GM19351 (cell line): ENCODE results near the gene BRINP1.
"Not testable (repeated sequence)": the region's sequence is repeated elsewhere in the genome, so short reads cannot be mapped to it uniquely, and the experiment has no call there.

Experiments
- ATAC-seq: cut with Tn5 transposase; IDR thresholded peaks from one replicate; pipeline ENCODE4 v1.9.1; 2021; ENCODE audit warnings: mild to moderate bottlenecking, moderate library complexity; ENCODE audit not compliant: unreplicated experiment

BRINP1 gene

GRCh38 chr9:119215651-119216050 lies 153.6 kb downstream of the BRINP1 start:
- ATAC-seq: no peak

- ATAC-seq: no peak
Measured at GRCh38 chr9:119213471-119213870, 155.8 kb downstream of the BRINP1 start.

GRCh38 chr9:119197893-119198607 lies 171.2 kb downstream of the BRINP1 start:
- ATAC-seq: no peak

- no peak for ATAC-seq
Measured at GRCh38 chr9:119195521-119195920, 173.7 kb downstream of the BRINP1 start.

- no peak for ATAC-seq
Measured at GRCh38 chr9:119185298-119185697, 183.9 kb downstream of the BRINP1 start.

- no peak for ATAC-seq
Measured at GRCh38 chr9:119184265-119184936, 184.8 kb downstream of the BRINP1 start.

GRCh38 chr9:119181561-119181960 lies 187.7 kb downstream of the BRINP1 start:
- ATAC-seq: no peak

GRCh38 chr9:119180897-119181296 lies 188.3 kb downstream of the BRINP1 start:
- no peak for ATAC-seq

- ATAC-seq: no peak
Measured at GRCh38 chr9:119179701-119180100, 189.5 kb downstream of the BRINP1 start.

- ATAC-seq: no peak
Measured at GRCh38 chr9:119177196-119177595, 192.0 kb downstream of the BRINP1 start.

- ATAC-seq: no peak
Measured at GRCh38 chr9:119175581-119175980, 193.7 kb downstream of the BRINP1 start.

- not testable (repeated sequence) for ATAC-seq
Measured at GRCh38 chr9:119169222-119169621, 200.0 kb downstream of the BRINP1 start.

GRCh38 chr9:119167876-119168275 lies 201.4 kb downstream of the BRINP1 start:
- ATAC-seq: no peak

- no peak for ATAC-seq
Measured at GRCh38 chr9:119167267-119167666, 202.0 kb downstream of the BRINP1 start.

GRCh38 chr9:119166096-119166495 lies 203.1 kb downstream of the BRINP1 start:
- no peak for ATAC-seq

GRCh38 chr9:119165131-119165530 lies 204.1 kb downstream of the BRINP1 start:
- ATAC-seq: no peak

- ATAC-seq: no peak
Measured at GRCh38 chr9:119164716-119165115, 204.5 kb downstream of the BRINP1 start.

GRCh38 chr9:119160551-119160950 lies 208.7 kb downstream of the BRINP1 start:
- no peak for ATAC-seq

GRCh38 chr9:119159386-119159785 lies 209.8 kb downstream of the BRINP1 start:
- ATAC-seq: no peak

- ATAC-seq: no peak
Measured at GRCh38 chr9:119157196-119157595, 212.0 kb downstream of the BRINP1 start.

GRCh38 chr9:119156354-119156753 lies 212.9 kb downstream of the BRINP1 start:
- no peak for ATAC-seq

- ATAC-seq: no peak
Measured at GRCh38 chr9:119154527-119154926, 214.7 kb downstream of the BRINP1 start.

GRCh38 chr9:119153402-119153801 lies 215.8 kb downstream of the BRINP1 start:
- no peak for ATAC-seq
